Pancreas (tissue), 10 donors: ENCODE measurements around the gene SPINDOC. TPM values are rescaled to one million over a fixed set of nuclear protein-coding genes. Genes with fewer than 3 reads are reported as not detected.

Source experiments
- ATAC-seq, 4 donors: fragments of 200-7000 bp; cut with Tn5 transposase; one replicate each; pipeline versions ENCODE4 v1.8.0 to v1.9.1; 2020; ENCODE audit warnings: mild to moderate bottlenecking in 4 of 4, moderate library complexity in 4 of 4
- DNase-seq, 6 donors: peaks; one replicate each; pipeline ENCODE4 v3.0.0-alpha.2; 2020
- FAIRE-seq: peaks from 2 replicates; lab custom pipeline; 2012; peaks lifted over from hg19 to GRCh38; lab: Jason Lieb, UNC
- H3K27ac ChIP-seq, 4 donors: fragments of 200-600 bp; sonication (generic); 1 replicate in 3 of 4; 2 replicates in 1 of 4; pipeline versions ENCODE4 v1.5.0 to v1.8.0; 2020
- H3K27me3 ChIP-seq, 4 donors: fragments of 200-600 bp; one replicate each; pipeline ENCODE4 v1.8.0; 2021
- H3K36me3 ChIP-seq, 3 donors: fragments of 200-600 bp; sonication (generic) in 1 of 3; one replicate each; pipeline versions ENCODE4 v1.5.0 to v1.8.0; 2020 to 2021
- H3K4me1 ChIP-seq, 3 donors: fragments of 200-600 bp; one replicate each; pipeline ENCODE4 v1.8.0; 2021
- H3K4me3 ChIP-seq, 4 donors: fragments of 200-600 bp; sonication (generic) in 2 of 4; one replicate each; pipeline versions ENCODE4 v1.5.0 to v1.8.0; 2020 to 2021
- H3K9me3 ChIP-seq, 4 donors: fragments of 200-600 bp; one replicate each; pipeline ENCODE4 v1.8.0; 2021
- WGBS, 2 donors: extraction: QIAGEN DNeasy Blood & Tissue Kit; methylation state at CpG; one replicate each; pipeline ENCODE4 v1.1.7; 2013; 5-methylcytosine and 5-hydroxymethylcytosine counted together
- intact Hi-C, 3 donors: fragments of 100-400 bp; cut with DNase I; formaldehyde crosslinking; loops; one replicate each; pipeline versions ENCODE4 v1.11.1 to v1.14.2; 2022
- polyA plus RNA-seq, 2 donors: library from polyadenylated mRNA; stranded (reverse); fragments of 200-250 nt; gene quantifications; one replicate each; pipeline ENCODE4 v1.2.3, GENCODE V29; 2013
- total RNA-seq, 6 donors: library from RNA; stranded (reverse); fragmentation: NEBNext Ultra II Directional in 4 of 6; extraction: Animal tissue kit (Norgen Biotek cat#: 25700) in 4 of 6; gene quantifications; one replicate each; pipeline versions ENCODE4 v1.2.1 to v1.2.4, GENCODE V29; 2021 to 2023
- TF ChIP-seq, protein P1 (sequence below), 4 donors: fragments of 200-600 bp; sonication (generic) in 3 of 4; IDR thresholded peaks; one replicate each; pipeline versions ENCODE4 v1.5.0 to v1.8.0; 2021; ENCODE audit warnings: antibody characterized with exemption in 4 of 4
- donor health status: healthy with polysubstance abuse.
- donor health status: DM: no; HTN: no; CAD: no; lungs with moderate emphysema.
- donor health status: DM: no; HTN: no; CAD: no.
- donor health status: control.
- donor health status: control.
- donor health status: Bipolar disorder and iron deficiency.
- donor health status: DM: yes; HTN: yes; CAD: no.
- donor health status: DM: no; HTN: no; CAD: no.
- donor health status: DM: no; HTN: no; CAD: no.
- donor health status: DM: yes; HTN: yes; CAD: no.

The SPINDOC gene
- total and polyA plus RNA-seq, 8 donors = 2.5 to 8.3 (median 4.4) TPM

DNA sequence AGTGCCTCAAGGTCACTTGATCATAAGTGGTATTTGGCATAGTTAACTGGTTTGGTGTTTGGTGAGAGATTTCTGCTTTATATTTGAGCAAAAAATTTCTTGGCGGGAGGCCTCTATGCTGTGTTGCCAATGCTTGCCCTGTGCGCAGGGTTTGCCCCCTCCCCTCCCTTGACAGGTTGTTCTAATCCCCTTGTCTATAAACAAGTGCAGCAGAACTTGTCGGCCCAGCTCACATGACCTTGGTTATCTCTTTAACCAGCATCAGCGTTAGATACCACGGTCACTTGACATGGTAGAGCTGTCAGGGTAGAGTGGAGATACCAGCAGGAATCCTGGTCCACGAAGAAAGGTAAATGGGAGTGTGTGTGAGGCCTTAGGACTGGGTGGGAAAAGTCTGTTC lies 61.3 kb downstream of the SPINDOC start:
- Histone ChIP-seq H3K36me3 (no peaks in the 10 kb centered on the region), H3K4me1 (peaks cover 33 to 55% (median 49%) of the 10 kb centered on the region in 3 donors), H3K27ac (peak overlapping the region; percentile 21 to 78 (median 59))

DNA sequence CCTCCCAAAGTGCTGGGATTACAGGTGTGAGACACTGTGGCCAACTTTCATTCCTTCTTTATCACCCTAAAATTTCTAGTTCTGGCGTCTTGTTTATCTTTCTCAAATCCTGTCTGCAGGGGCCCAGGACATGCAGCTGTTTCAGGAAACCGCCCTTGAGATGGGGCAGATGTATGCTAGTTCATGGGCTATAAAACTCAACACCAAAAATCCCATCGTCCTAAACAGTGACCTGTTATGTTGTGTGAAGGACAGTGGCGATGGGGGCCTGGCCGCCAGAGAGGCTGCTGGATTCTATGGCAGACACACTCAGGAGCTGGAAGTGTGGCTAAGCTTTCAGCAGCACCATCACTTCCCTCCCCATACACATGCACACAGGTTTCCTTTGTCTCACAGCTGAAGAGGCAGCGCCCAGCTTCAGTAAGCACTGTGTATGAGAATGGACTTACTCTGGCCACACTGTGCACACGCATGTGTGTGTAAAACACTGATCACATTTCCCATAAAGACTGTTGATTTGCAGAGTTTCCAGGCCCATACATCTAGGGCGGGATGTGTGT lies 62.3 kb downstream of the SPINDOC start:
- DNase-seq (no peak), ATAC-seq (no peak), FAIRE-seq (no peak)
- peaks cover 27 to 49% (median 38%) of the 10 kb centered on the region in 3 donors for H3K4me1 ChIP-seq
- no peaks in the 10 kb centered on the region for H3K9me3 ChIP-seq
- H3K4me3 ChIP-seq = no peak overlapping the region
- H3K36me3 ChIP-seq = no peaks in the 10 kb centered on the region
- no peaks in the 10 kb centered on the region for H3K27me3 ChIP-seq
- WGBS, 2 donors = 81 to 82% methylated on average over 8 of the region's 8 CpGs
- H3K27ac ChIP-seq = peak overlapping the region; percentile 21 to 78 (median 59)
- TF ChIP-seq, protein P1, sequence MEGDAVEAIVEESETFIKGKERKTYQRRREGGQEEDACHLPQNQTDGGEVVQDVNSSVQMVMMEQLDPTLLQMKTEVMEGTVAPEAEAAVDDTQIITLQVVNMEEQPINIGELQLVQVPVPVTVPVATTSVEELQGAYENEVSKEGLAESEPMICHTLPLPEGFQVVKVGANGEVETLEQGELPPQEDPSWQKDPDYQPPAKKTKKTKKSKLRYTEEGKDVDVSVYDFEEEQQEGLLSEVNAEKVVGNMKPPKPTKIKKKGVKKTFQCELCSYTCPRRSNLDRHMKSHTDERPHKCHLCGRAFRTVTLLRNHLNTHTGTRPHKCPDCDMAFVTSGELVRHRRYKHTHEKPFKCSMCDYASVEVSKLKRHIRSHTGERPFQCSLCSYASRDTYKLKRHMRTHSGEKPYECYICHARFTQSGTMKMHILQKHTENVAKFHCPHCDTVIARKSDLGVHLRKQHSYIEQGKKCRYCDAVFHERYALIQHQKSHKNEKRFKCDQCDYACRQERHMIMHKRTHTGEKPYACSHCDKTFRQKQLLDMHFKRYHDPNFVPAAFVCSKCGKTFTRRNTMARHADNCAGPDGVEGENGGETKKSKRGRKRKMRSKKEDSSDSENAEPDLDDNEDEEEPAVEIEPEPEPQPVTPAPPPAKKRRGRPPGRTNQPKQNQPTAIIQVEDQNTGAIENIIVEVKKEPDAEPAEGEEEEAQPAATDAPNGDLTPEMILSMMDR (IDR thresholded peaks at IDR 0.05) = no peak
- intact Hi-C loops = no loop called here

More for the DNA sequence above, 61.3 kb downstream of the SPINDOC start:
- intact Hi-C loops = loop anchor here in 1 of 3 donors (5.0 kb wide), 1 partner anchor 37 kb away; the partner anchor contains the start of gene MARK2
- no peaks in the 10 kb centered on the region for H3K9me3 ChIP-seq
- peak in 3 of 4 donors; percentile 21 to 61 (median 25) for ATAC-seq
- no peak for FAIRE-seq
- no peak overlapping the region for H3K4me3 ChIP-seq
- TF ChIP-seq, protein P1 (IDR thresholded peaks at IDR 0.05) = no peak
- 8 to 16% methylated on average over 6 of the region's 6 CpGs for WGBS, 2 donors
- no peaks in the 10 kb centered on the region for H3K27me3 ChIP-seq
- peak in 4 of 6 donors; percentile 55 to 63 (median 60) for DNase-seq

DNA sequence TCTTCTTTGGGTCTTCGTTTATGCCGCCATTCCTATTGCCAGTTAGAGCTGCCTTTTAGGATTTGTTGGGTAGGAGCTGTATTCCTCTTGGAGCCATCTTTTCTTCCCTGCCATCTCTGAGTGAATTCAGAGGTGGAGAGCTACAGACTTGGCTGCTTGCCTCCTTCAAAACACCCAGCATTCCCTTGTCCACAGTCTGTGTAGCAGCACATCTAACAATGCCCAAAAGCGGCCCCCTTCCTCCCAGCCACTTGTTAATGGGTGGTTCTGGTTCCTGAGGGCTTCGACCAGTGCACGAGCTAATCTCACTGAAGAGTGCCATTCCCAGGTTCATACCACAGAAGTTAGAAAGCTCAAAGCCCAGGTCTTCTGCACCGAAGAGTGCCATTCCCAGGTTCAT lies 63.4 kb downstream of the SPINDOC start:
- DNase-seq = no peak
- 92 to 97% methylated on average over 6 of the region's 6 CpGs for WGBS, 2 donors
- intact Hi-C loops = no loop called here
- Histone ChIP-seq H3K9me3 (no peaks in the 10 kb centered on the region), H3K4me3 (no peak overlapping the region), H3K27me3 (no peaks in the 10 kb centered on the region), H3K27ac (no peak overlapping the region), H3K36me3 (no peaks in the 10 kb centered on the region), H3K4me1 (peaks cover 25 to 43% (median 33%) of the 10 kb centered on the region in 3 donors)
- ATAC-seq = no peak
- TF ChIP-seq, protein P1 (IDR thresholded peaks at IDR 0.05) = no peak
- FAIRE-seq = no peak

Other genes starting within 250 kb of the SPINDOC start
- gene PLAAT3, start 199.0 kb upstream of the SPINDOC start, total RNA-seq = 10 to 100 TPM; 15.2 to 36.0 (median 19.1) TPM
- gene PLAAT3, start 199.0 kb upstream of the SPINDOC start, polyA plus RNA-seq = 10 to 100 TPM; 26.7 to 30.6 TPM
- gene ATL3, start 142.1 kb upstream of the SPINDOC start, total RNA-seq = 10 to 100 TPM; 23.5 to 40.7 (median 29.4) TPM
- gene ATL3, start 142.1 kb upstream of the SPINDOC start, polyA plus RNA-seq = 1 to 10 TPM; 6.1 to 6.9 TPM
- gene RTN3, start 132.0 kb upstream of the SPINDOC start, total RNA-seq = 10 to 100 TPM; 51.2 to 74.9 (median 63.9) TPM
- gene RTN3, start 132.0 kb upstream of the SPINDOC start, polyA plus RNA-seq = 10 to 100 TPM; 40.2 to 79.6 TPM
- gene ZFTA, start 44.7 kb upstream of the SPINDOC start, total RNA-seq = 10 to 100 TPM in 1 of 6 donors, 1 to 10 TPM in 5; 4.3 to 11.3 (median 6.2) TPM
- 10 to 100 TPM in 1 of 2 donors, 1 to 10 TPM in 1; 7.0 to 10.0 TPM for gene ZFTA, start 44.7 kb upstream of the SPINDOC start, polyA plus RNA-seq
- 10 to 100 TPM; 19.0 to 30.8 (median 21.5) TPM for gene MARK2, start 25.7 kb downstream of the SPINDOC start, total RNA-seq
- gene MARK2, start 25.7 kb downstream of the SPINDOC start, polyA plus RNA-seq = 10 to 100 TPM; 11.7 to 21.0 TPM
- gene RCOR2, start 103.7 kb downstream of the SPINDOC start, total RNA-seq = under 1 TPM; 0.37 to 0.79 (median 0.50) TPM
- gene RCOR2, start 103.7 kb downstream of the SPINDOC start, polyA plus RNA-seq = 1 to 10 TPM; 1.2 to 1.9 TPM
- gene NAA40, start 125.5 kb downstream of the SPINDOC start, total RNA-seq = 10 to 100 TPM in 3 of 6 donors, 1 to 10 TPM in 3; 6.8 to 14.4 (median 11.9) TPM
- 10 to 100 TPM; 16.7 to 25.7 TPM for gene NAA40, start 125.5 kb downstream of the SPINDOC start, polyA plus RNA-seq
- gene COX8A, start 161.2 kb downstream of the SPINDOC start, total RNA-seq = 100 to 1,000 TPM in 4 of 6 donors, 10 to 100 TPM in 2; 79.8 to 135 (median 118) TPM
- 100 to 1,000 TPM; 351 to 441 TPM for gene COX8A, start 161.2 kb downstream of the SPINDOC start, polyA plus RNA-seq
- gene OTUB1, start 173.0 kb downstream of the SPINDOC start, total RNA-seq = 10 to 100 TPM; 15.2 to 32.0 (median 24.4) TPM
- gene OTUB1, start 173.0 kb downstream of the SPINDOC start, polyA plus RNA-seq = 10 to 100 TPM; 42.4 to 57.8 TPM
- under 1 TPM; 0.04 to 0.31 (median 0.15) TPM for gene FLRT1, start 222.5 kb downstream of the SPINDOC start, total RNA-seq
- gene FLRT1, start 222.5 kb downstream of the SPINDOC start, polyA plus RNA-seq = under 1 TPM; 0.27 to 0.87 TPM